A673 (cell line): Measurements from ENCODE around the gene GALNT2. TPM values are rescaled to one million over a fixed set of nuclear protein-coding genes. Genes with fewer than 3 reads are reported as not detected.

Experiments used
- BruUV-seq: library from RNA; stranded (reverse); fragments of 400-500 nt; replicated peaks from 2 replicates; lab custom pipeline; 2021; lab: Mats Ljungman, UMichigan
- CTCF ChIA-PET: fragments of 300-600 bp; sonication (Branson Sonifier 250); formaldehyde crosslinking; loops from one replicate; lab custom pipeline; 2022; ENCODE audit warnings: antibody characterized with exemption; lab: Charles Lee
- POLR2A ChIA-PET: fragments of 300-600 bp; sonication (Branson Sonifier 250); formaldehyde crosslinking; loops from one replicate; lab custom pipeline; 2022; ENCODE audit warnings: antibody characterized with exemption; ENCODE audit not compliant: low non-redundant PET; lab: Charles Lee
- DNase-seq: peaks from one replicate; pipeline ENCODE4 v3.0.0-alpha.2; 2015; ENCODE audit warnings: low spot score
- H3K27ac ChIP-seq: fragments of 200-600 bp; sonication (generic); 2 replicates; pipeline ENCODE4 v1.5.1; 2016; ENCODE audit warnings: mixed run types, low read depth, mild to moderate bottlenecking, mixed read lengths, antibody characterized with exemption, low read length; ENCODE audit not compliant: poor library complexity, severe bottlenecking
- H3K27me3 ChIP-seq: fragments of 200-600 bp; sonication (generic); replicated peaks from 2 replicates; pipeline ENCODE4 v1.6.1; 2017; ENCODE audit warnings: mixed run types, low read depth, mild to moderate bottlenecking, mixed read lengths, antibody characterized with exemption, low read length; ENCODE audit not compliant: insufficient read depth, poor library complexity
- H3K36me3 ChIP-seq: fragments of 200-600 bp; sonication (generic); 2 replicates; pipeline ENCODE4 v1.6.1; 2016; ENCODE audit warnings: mixed run types, mild to moderate bottlenecking, mixed read lengths, antibody characterized with exemption, low read length; ENCODE audit not compliant: insufficient read depth, poor library complexity, severe bottlenecking
- H3K4me1 ChIP-seq: fragments of 200-600 bp; sonication (generic); 2 replicates; pipeline ENCODE4 v1.6.1; 2017; ENCODE audit warnings: mixed run types, mild to moderate bottlenecking, mixed read lengths, antibody characterized with exemption, low read length; ENCODE audit not compliant: insufficient read depth, poor library complexity, severe bottlenecking
- H3K4me3 ChIP-seq: fragments of 200-600 bp; sonication (generic); 2 replicates; pipeline ENCODE4 v1.5.1; 2016; ENCODE audit warnings: low read depth, mixed run types, mild to moderate bottlenecking, mixed read lengths, low read length; ENCODE audit not compliant: poor library complexity, severe bottlenecking
- H3K9me3 ChIP-seq: fragments of 200-600 bp; sonication (generic); 2 replicates; pipeline ENCODE4 v1.6.1; 2016; ENCODE audit warnings: mixed run types, low read depth, mild to moderate bottlenecking, mixed read lengths, antibody characterized with exemption, low read length; ENCODE audit not compliant: poor library complexity, severe bottlenecking
- EZH2 ChIP-seq: fragments of 200-600 bp; sonication (generic); IDR thresholded peaks from 2 replicates; pipeline ENCODE4 v1.6.1; 2017; ENCODE audit warnings: borderline replicate concordance, low read depth, mild to moderate bottlenecking, mixed read lengths, antibody characterized with exemption, low read length; ENCODE audit not compliant: poor library complexity, severe bottlenecking
- intact Hi-C: fragments of 100-400 bp; cut with micrococcal nuclease; formaldehyde crosslinking; loops from one replicate; pipeline ENCODE4 v1.10.0; 2022; ENCODE audit not compliant: unreplicated experiment
- total RNA-seq: library from RNA; stranded (reverse); gene quantifications from 2 replicates; pipeline ENCODE4 v1.2.3, GENCODE V29; 2021
- TF ChIP-seq, protein P1 (sequence below): fragments of 300-800, 200-600 bp; sonication (generic); conservative IDR thresholded peaks from 2 replicates; pipeline ENCODE4 v1.5.1; 2017; ENCODE audit warnings: low read depth, mild to moderate bottlenecking, antibody characterized with exemption, low read length, moderate library complexity, mixed read lengths

GALNT2 gene
- total RNA-seq, 1 experiment from 2014 or later = 94.6 TPM

DNA sequence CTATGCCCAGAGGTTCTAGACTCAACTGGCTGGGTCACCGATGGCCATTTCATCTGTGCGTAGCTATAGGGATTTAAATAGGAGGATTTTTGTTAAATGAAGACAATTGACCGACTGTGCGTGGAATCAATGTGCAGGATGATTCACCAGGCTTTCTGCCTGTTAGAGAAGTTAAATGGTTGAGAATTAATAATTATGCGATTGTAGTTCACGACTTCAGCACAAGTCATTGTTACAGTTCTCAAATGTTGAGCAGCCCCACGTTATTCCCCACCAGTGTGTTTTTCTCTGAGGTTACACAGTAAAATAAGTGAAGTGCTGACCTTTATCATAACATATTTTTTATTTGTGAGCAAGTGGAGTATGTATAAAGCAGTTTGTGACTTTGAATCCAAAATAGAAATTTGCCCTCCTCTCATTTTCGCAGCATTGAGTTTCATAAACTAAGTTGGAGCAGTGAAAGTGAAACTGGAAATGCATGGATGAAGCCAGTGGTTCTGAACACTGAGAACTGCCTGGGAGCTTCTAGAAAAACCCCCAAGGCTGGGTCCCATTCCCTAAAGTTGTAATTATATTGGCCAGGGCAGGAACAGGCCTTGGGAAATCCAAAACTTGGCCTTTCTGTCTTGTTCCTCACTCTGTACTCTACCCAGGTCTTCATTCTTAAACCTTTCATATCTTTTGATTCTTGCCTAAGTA is 102.6 kb downstream of the GALNT2 start:
- H3K4me3 ChIP-seq = peak overlapping the region; percentile 27
- H3K4me1 ChIP-seq = peaks cover 35% of the 10 kb centered on the region
- intact Hi-C loops = loop anchor here (5.0 kb wide), 1 partner anchor 507 kb away; no protein-coding TSS in a partner anchor
- no peaks in the 10 kb centered on the region for H3K36me3 ChIP-seq
- POLR2A ChIA-PET = no interaction called here
- H3K27me3 ChIP-seq = no peaks in the 10 kb centered on the region
- DNase-seq = no peak
- peaks cover 3% of the 10 kb centered on the region for H3K9me3 ChIP-seq
- no TSS peak for BruUV-seq
- H3K27ac ChIP-seq = peak overlapping the region; percentile 61
- CTCF ChIA-PET = no interaction called here
- TF ChIP-seq, protein P1, sequence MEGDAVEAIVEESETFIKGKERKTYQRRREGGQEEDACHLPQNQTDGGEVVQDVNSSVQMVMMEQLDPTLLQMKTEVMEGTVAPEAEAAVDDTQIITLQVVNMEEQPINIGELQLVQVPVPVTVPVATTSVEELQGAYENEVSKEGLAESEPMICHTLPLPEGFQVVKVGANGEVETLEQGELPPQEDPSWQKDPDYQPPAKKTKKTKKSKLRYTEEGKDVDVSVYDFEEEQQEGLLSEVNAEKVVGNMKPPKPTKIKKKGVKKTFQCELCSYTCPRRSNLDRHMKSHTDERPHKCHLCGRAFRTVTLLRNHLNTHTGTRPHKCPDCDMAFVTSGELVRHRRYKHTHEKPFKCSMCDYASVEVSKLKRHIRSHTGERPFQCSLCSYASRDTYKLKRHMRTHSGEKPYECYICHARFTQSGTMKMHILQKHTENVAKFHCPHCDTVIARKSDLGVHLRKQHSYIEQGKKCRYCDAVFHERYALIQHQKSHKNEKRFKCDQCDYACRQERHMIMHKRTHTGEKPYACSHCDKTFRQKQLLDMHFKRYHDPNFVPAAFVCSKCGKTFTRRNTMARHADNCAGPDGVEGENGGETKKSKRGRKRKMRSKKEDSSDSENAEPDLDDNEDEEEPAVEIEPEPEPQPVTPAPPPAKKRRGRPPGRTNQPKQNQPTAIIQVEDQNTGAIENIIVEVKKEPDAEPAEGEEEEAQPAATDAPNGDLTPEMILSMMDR = no peak
- TF ChIP-seq EZH2 = no peak

- Histone ChIP-seq H3K9me3 (peaks cover 3% of the 10 kb centered on the region), H3K27ac (peak overlapping the region; percentile 61), H3K36me3 (no peaks in the 10 kb centered on the region), H3K27me3 (no peaks in the 10 kb centered on the region), H3K4me1 (peaks cover 40% of the 10 kb centered on the region), H3K4me3 (peak overlapping the region; percentile 27)
- POLR2A ChIA-PET = no interaction called here
- intact Hi-C loops = no loop called here
- BruUV-seq = no TSS peak
- CTCF ChIA-PET = no interaction called here
- no peak for DNase-seq
- TF ChIP-seq EZH2 = no peak
- TF ChIP-seq, protein P1 = no peak
These were observed 103.1 kb downstream of the GALNT2 start for GRCh38 chr1:230170153-230170547.

DNA sequence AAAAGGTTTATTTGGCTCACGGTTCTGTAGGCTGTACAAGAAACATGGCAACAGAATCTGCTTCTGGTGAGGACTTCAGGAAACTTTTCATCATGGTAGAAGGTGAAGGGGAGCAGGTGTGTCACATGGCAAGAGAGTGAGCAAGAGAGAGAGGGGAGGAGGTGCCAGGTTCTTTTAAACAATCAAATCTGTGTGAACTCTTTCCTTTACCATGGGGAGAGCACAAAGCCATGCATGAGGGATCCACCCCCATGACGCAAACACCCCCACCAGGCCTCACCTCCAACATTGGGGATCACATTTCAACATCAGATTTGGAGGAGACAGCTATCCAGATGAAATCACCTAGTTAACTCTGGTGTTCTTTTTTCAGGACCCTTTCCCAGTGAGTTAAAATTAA is 103.6 kb downstream of the GALNT2 start:
- intact Hi-C loops = no loop called here
- Histone ChIP-seq H3K9me3 (peaks cover 3% of the 10 kb centered on the region), H3K27me3 (no peaks in the 10 kb centered on the region), H3K27ac (no peak overlapping the region), H3K4me1 (peaks cover 43% of the 10 kb centered on the region), H3K4me3 (no peak overlapping the region), H3K36me3 (no peaks in the 10 kb centered on the region)
- ChIA-PET CTCF (no interaction called here), POLR2A (no interaction called here)
- BruUV-seq = no TSS peak
- no peak for DNase-seq
- TF ChIP-seq, protein P1 = no peak
- TF ChIP-seq EZH2 = no peak
